Adipose tissue (tissue), 3 donors: ENCODE results near the gene KLHDC10. TPM values are rescaled to one million over a fixed set of nuclear protein-coding genes. Genes with fewer than 3 reads are reported as not detected.

ENCODE experiments used
- H3K27ac ChIP-seq: one replicate; pipeline ENCODE4 v1.5.1; 2013; ENCODE audit warnings: low read depth, low read length
- WGBS, 3 donors: extraction: QIAGEN DNeasy Blood & Tissue Kit; methylation state at CpG; one replicate each; pipeline ENCODE4 v1.1.7; 2013; 5-methylcytosine and 5-hydroxymethylcytosine counted together
- polyA plus RNA-seq, 3 donors: library from polyadenylated mRNA; stranded (reverse); fragments of 200-250 nt; gene quantifications; one replicate each; pipeline ENCODE4 v1.2.3, GENCODE V29; 2013
- donor health status: healthy with polysubstance abuse.
- donor health status: Bipolar disorder and iron deficiency.
- donor health status: healthy.

Gene KLHDC10
- polyA plus RNA-seq, 3 donors, result 9.1 to 13.2 (median 12.3) TPM

DNA sequence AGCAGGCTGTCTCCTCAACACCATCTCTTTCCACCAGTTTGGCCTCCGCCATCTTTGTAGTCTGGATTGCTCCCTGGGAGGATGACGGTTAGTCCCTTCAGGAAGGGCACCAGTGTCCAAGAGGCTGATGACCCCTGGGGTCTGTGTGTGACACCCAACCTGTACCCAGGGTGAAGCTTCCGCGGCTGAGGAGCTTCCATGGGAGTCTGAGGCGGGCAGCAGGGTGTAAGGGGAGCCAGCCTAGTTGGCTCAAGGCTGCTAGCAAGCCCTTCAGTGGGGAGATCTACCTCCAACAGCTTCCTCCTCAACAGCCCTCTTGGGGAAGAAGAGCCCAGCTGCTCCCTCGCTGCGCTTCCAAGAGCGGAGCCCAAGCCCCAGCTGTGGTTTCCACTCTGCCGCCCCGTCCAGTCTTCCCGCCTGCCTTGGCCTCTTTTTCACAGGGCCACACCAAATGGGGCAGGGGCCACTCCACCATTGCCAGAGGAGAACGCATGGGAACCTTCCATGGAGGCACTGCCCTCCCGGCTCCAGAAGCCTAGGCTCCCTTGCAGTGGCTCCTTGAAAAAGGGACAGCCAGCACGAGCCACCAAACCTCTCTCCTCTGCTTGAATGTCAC lies 77.5 kb downstream of the KLHDC10 start:
- 94 to 98% (median 98%) methylated on average over 14 of the region's 14 CpGs for WGBS, 3 donors
- H3K27ac ChIP-seq, result no peak overlapping the region

DNA sequence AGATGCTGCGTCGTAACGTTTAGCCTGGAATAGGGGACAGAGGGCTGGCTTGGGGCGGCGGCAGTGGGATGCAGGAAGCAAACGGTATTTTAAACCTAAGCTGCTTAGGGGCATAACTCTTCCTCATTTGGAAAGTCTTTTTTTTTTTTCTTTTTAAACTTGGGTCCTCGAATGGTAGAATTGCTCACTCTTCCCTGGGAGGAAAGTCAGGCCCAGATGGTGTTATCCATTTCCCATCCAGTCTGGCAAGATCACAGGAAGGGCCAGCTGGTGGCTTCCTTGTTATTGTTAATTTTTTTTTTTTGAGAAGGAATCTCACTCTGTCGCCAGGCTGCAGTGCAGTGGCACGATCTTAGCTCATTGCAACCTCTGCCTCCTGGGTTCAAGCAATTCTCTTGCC lies 78.2 kb downstream of the KLHDC10 start:
- WGBS, 3 donors, result 61 to 83% (median 73%) methylated on average over 9 of the region's 9 CpGs
- no peak overlapping the region for H3K27ac ChIP-seq

DNA sequence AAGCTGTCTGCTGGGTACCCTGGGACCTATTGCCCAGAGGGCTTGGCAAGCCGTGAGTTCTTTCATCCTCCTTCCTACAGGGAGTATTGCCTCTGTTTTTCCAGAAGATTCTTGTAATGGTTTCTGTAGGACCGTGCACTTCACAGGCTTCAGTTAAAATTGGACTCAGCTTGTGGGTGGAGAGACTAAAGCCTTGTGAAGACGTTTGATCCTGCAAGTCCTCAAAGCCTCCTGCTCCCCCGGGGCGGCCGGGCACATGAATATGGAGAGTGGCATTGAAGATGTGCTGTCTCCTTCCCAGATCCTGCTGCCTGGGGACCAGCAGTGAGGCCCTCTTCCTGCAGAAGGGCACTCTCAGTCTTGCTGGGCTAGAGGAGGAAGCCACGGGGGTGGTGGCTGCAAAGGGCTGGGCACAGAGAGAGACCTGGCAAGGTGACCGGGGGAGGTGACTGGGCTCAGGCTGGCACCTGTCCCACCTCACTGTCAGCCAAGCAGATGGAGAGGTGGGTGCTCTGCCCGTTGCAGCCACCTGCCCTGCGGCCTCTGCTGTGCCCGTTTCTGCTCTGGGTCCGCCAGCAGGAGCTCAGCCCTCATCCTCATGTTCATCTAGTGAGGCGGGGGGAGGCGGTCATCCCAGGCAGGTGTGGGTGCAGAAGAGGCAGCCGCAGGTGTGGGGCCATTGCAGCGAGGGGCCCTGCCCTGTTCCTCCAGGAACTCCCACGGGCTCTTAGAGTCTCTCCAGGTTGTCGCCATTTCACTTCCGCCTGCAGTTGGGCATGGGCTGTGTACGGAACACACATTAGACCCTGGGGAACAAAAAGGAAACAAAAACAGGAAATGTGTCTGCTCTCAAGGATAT lies 79.2 kb downstream of the KLHDC10 start:
- whole genome bisulfite sequencing, 3 donors, result 50 to 64% (median 61%) methylated on average over 20 of the region's 20 CpGs
- no peak overlapping the region for H3K27ac ChIP-seq

DNA sequence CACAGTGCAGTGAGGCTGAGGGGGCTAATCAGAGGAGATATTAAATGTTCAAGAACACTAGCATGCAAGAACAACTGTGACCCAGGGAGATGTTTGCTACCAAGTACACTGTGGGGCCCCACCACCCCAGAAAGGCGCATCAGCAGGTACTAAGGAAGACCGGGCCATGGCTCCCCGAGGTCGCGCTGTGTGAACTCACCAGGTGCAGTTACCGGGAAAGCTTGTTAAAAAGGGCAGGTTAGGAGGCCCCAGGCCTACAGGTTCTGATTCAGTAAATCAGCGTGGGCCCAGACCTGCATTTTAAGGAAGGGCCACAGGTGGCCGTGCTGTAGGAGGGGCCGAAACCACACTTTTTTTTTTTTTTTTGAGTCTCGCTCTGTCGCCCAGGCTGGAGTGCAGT lies 80.3 kb downstream of the KLHDC10 start:
- 33 to 97% (median 93%) methylated on average over 11 of the region's 11 CpGs for WGBS, 3 donors
- H3K27ac ChIP-seq, result no peak overlapping the region

DNA sequence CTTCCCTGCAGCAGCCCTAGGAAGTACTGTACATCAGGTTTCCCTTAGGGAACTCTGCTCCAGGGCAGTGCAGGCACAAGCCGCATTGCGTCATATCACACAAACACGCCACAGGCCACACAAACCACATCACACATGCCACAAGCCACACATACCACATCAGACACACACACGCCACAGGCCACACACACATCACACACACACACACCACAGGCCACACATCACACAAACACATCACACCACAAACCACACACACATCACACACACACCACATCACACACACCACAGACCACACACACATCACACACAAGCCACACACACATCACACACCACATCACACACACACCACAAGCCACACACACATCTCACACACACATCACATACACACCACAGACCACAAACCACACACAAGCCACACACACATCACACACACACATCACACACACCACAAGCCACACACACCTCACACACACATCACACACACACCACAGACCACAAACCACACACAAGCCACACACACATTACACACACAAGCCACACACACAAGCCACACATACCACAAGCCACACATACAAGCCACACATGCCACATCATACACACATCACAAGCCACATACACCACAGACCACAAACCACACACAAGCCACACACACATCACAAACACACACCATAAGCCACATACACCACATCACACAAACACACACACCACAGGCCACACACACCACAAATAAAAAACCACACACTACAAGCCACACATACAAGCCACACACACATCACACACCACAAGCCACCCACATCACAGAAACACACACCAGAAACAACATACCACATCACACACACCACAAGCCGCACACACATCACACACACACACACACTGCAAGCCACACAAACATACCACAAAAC lies 81.5 kb downstream of the KLHDC10 start:
- 67 to 85% (median 74%) methylated on average over 5 of the region's 5 CpGs for WGBS, 3 donors
- no peak overlapping the region for H3K27ac ChIP-seq

DNA sequence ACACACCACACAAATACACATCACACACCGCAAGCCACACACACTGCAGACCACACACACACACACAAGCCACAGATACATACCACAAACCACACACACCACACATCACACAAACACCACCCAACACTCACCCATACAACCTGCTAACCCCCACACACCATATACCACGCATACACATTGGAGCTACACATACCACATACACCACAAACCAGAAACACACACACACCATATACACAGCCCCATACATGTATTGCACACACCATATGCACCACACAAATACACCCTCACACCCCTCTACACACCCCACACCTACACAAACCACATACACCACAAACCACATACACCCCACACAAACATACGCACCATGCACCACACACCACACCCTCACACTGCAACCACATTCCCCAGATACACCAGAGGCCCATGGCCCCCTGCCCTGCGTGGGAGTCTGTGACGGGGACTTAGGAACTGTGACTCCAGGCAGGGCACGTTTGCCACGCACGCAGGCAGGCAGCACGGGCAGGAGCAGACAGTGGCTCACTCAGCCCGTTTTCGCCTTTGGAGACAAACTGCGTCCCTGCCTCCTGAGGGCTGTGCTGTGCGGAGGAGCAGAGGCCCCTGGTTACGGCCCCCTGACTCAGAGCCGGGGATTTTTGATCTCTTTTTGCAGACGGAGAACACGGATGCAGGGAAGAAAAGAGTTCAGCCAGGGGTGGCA lies 82.3 kb downstream of the KLHDC10 start:
- 62 to 90% (median 65%) methylated on average over 17 of the region's 17 CpGs for WGBS, 3 donors

DNA sequence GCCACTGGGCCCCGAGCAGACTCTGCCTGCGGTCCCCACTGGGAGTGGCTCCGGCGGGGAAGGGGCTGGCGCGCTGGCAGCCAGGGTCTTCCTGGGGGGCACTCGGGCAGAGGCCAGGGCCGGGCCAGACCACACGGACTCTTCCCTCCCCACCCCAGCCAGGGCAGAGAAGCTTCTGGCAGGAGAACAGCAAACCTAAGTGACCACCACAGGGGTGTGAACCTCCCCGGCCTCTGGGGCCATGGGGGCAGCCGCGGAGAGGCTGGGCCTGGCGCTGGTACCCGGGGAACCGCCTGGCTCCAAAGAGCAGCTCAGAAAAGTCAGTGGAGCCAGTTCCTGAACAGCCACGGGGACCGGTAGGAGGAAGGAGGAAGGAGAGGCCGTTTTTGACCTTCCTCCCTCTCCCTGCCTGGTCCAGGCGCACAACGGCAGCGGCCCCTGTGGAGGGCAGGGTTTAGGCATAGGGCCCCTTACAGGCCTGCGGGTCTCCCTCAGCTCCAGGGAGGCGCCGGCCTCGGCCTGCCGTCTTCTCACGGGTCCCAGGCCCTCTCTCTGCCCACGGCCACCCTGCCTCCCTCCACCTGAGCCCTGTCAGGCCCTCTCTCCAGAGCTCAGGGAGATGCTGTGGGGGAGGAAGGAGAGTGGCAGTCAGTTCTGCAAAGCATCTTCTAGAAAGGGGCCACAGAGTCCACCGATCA lies 83.0 kb downstream of the KLHDC10 start:
- WGBS, 3 donors, result 45 to 73% (median 52%) methylated on average over 28 to 29 of the region's 29 CpGs
- no peak overlapping the region for H3K27ac ChIP-seq

More for the DNA sequence above, 82.3 kb downstream of the KLHDC10 start:
- no peak overlapping the region for H3K27ac ChIP-seq

DNA sequence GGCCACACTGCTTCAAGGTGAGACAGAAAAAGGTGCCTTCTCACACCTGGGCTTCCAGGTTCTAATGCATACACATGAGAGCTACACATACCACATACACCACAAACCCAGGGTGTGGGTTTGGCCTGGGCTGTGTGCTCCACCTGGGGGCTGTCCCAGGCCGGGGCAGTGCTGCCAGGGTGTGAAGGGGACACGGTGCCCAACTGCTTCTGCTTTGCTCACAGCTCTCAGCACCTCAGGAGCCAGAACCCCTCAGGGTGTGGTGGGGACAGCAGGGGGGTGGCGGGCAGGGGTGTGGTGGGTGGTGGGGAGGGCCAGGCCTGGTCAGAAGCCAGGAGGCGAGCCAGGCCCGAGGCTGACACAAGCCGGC lies 83.8 kb downstream of the KLHDC10 start:
- H3K27ac ChIP-seq, result no peak overlapping the region
- 20 to 68% (median 51%) methylated on average over 6 of the region's 6 CpGs for whole genome bisulfite sequencing, 3 donors

DNA sequence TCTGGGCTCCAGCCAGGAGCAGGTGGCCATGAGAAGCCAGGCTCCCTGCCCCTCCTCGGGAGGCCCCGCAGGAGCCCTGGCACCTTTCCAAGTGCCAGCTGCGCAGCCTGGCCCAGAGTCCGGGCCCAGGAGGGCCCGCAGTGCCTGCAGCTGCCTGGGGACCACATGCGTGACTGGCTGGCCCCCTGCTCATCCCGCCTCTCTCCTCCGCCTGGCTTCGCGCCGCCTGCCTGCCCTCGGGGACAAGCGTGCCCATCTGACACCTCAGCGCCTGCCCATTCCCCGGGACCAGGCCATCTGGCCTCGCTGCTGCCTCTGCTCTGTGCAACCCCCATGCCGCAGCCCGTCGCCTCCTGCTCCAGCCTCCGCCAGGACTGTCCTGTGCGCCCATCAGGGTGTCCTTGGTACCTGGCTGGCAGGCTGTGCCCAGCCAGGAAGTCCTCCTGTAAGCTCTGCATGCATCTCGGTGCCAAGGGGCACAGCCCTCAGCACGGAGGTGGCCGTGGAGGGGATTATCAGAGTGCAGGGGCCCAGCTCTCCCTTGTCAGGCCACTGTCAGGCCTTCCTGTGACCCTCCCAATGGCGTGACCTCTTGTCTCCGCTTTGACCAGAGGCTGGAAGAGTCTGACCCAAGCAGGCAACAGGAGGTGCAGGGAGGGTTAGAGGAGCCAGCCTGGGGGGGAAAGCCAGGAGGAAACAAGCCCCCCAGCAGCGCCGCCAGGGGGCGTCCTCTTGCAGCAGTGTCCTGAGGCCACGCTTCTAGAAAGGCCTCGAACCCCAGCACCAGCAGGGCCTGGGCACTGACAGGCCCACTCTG lies 84.4 kb downstream of the KLHDC10 start:
- 49 to 82% (median 81%) methylated on average over 25 to 31 of the region's 31 CpGs for WGBS, 3 donors
- no peak overlapping the region for H3K27ac ChIP-seq

DNA sequence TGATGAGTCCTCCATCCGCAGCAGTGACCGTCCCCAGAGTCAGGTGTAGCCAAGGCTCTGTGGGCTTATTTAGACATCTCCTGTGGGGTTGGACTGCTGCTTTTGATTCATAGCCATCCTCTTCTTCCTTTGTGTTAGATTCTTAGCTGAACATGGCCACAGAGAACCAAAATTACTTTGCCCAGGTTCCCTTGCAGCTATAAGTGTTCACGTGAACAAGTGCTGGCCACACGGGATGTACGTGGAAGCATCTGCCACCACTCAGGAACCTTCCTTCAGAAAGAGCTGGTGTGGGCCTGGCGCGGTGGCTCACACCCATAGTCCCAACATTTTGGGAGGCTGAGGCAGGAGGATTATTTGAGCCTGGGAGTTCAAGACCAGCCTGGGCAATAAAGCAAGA lies 85.8 kb downstream of the KLHDC10 start:
- WGBS, 3 donors, result 98 to 99% (median 99%) methylated on average over 7 of the region's 7 CpGs

DNA sequence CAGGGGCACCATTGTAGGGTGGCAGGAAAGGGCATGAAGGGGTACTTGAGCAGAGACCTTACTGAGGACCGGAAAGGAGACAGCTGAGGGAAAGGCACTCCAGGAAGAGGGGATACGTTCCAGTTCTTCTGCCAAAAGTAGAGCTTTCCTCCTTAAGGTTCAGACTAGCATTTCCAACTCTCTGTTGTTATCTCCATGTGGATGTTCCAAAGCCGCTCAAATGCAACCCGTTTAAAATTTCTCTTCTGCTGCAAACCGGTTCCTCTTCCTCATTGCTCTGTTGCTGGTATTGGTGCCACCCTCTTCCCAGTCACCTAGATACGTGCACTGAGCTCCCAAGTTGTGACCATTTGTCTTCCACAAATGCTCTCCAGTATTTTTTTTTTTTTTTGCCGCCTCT lies 87.4 kb downstream of the KLHDC10 start:
- WGBS, 3 donors, result 92 to 95% (median 94%) methylated on average over 7 of the region's 7 CpGs
- H3K27ac ChIP-seq, result no peak overlapping the region

More for the DNA sequence above, 85.8 kb downstream of the KLHDC10 start:
- H3K27ac ChIP-seq, result no peak overlapping the region

DNA sequence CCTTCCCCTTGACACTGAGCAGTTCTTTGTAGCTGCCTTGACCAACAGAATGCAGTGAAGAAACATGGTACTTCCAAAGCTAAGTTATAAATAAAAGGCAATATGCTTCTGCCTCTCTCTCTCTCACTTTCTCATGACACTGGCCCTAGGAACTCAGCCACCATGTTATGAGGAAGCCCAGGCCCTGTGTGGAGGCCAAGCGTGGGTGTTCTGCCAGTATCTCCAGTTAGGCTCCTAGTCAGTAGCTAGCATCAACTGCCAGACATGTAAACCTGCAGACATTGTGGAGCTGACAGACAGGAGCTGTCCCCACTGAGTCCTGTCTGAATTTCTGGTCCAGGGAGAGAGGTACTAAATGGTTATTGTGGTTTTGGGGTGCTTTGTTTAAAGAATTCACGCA lies 89.7 kb downstream of the KLHDC10 start:
- H3K27ac ChIP-seq, result no peak overlapping the region
- WGBS, 3 donors, result 97 to 98% (median 98%) methylated on average over 2 of the region's 2 CpGs

DNA sequence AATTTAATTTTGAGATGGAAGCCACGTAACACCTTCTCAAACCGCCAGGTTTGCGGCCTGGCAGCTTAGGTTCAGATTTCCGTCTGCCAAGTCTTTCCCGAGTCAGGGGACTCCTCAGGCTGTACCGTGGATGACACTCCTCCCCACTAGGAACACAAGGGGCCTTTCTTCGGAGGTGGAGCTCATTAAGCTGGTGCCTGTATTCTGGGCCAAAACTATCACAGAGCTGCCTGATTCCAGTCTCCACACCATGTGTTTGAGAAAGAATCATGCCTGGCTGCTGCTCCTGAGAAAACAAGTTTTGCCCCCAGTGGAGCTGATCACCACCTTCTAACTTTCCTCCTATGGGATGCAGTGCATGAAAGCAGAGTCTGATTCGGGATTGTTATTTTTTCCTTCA lies 90.1 kb downstream of the KLHDC10 start:
- H3K27ac ChIP-seq, result no peak overlapping the region
- 93 to 98% (median 95%) methylated on average over 8 of the region's 8 CpGs for WGBS, 3 donors

DNA sequence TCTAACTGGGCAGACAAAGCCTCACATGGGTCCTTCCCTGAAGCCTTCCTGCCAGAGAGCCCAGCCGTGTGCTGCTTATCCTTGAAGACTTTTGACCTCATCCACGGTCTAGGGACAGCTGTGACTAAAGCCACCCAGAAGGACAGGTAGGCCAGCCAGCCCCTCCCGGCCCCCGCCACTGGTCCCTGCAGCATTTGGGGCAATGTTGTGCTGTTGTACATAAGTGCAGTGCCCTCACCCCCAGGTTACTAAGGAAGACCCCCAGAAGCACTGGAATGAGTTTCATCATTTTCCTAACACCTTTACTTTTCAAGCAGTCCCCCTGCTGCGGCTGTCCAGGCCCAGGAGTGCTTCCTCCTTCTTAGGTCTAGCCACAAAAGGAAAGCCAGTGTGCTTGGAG lies 91.9 kb downstream of the KLHDC10 start:
- H3K27ac ChIP-seq, result no peak overlapping the region
- 95 to 97% (median 96%) methylated on average over 5 of the region's 5 CpGs for WGBS, 3 donors

DNA sequence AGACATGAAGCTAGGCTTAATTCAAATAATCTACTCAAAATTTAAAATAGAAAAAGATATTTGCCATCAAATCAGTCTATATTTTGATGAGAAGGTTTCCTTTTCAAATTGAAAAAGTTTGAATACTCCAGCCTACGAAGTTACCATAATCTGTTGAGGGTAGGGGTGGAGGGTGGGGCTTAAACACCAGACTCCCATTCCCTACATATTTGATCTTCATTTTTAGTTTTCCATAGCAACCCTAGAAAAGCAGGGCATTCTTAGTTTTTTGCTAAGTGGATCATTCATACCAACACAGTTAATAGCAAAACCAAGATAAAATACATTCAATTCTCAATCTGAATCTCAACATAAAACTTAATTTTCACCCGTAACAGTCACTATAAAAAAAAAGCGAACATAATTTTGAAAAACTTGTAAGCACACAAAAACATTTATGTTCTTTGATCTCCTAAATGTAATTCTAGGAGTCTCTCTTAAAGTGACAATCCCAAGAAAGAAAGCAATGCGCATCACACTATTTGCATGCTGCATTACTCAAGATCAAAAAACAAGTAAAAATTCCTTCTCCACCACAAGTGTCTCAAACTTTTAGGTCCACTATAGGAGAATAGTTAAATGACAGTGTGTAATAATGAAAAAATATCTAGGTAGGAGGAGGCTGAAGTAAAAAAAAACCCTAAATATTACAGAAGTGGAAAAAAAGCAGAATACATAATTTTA lies 104.1 kb downstream of the KLHDC10 start:
- 90 to 95% (median 92%) methylated on average over 4 of the region's 4 CpGs for WGBS, 3 donors
- H3K27ac ChIP-seq, result no peak overlapping the region

DNA sequence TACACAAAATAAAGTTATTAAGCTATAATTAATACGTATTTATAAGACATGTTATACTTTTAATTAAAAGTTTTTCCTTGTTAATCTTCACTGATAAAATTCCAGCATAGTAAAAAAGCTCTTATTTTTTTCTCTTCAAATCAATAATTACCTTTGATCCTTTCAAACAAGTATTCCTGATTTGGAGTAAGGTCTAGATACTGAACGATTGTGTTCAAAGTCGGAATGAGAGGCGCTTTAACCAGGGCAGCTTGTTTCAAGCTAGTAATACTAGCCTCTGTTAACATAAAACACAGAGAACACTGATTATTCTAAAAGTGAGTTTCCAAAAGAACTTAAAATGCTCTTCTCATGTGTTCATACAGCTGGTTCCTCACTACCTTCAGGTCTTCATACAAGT lies 107.9 kb downstream of the KLHDC10 start:
- 45 to 94% (median 92%) methylated on average over 4 of the region's 4 CpGs for WGBS, 3 donors
- no peak overlapping the region for H3K27ac ChIP-seq
